HG03460 (cell line): ENCODE measurements around the gene KRT7.

Experiments used
- ATAC-seq: cut with Tn5 transposase; IDR thresholded peaks from one replicate; pipeline ENCODE4 v1.9.1; 2021; ENCODE audit not compliant: unreplicated experiment

The KRT7 gene

GRCh38 chr12:52199294-52199919, 33.6 kb upstream of the KRT7 start:
- no peak for ATAC-seq

- ATAC-seq = no peak
These were observed 32.8 kb upstream of the KRT7 start for GRCh38 chr12:52200086-52200780.

GRCh38 chr12:52200781-52201450, 32.1 kb upstream of the KRT7 start:
- no peak for ATAC-seq

GRCh38 chr12:52201451-52201839, 31.6 kb upstream of the KRT7 start:
- no peak for ATAC-seq

GRCh38 chr12:52202361-52203078, 30.5 kb upstream of the KRT7 start:
- no peak for ATAC-seq

GRCh38 chr12:52203079-52203921, 29.7 kb upstream of the KRT7 start:
- ATAC-seq = no peak

- ATAC-seq = no peak
These were observed 28.7 kb upstream of the KRT7 start for GRCh38 chr12:52204095-52204930.

GRCh38 chr12:52204931-52205505, 28.0 kb upstream of the KRT7 start:
- no peak for ATAC-seq

- no peak for ATAC-seq
These were observed 27.3 kb upstream of the KRT7 start for GRCh38 chr12:52205612-52206303.

GRCh38 chr12:52206304-52207040, 26.6 kb upstream of the KRT7 start:
- ATAC-seq = no peak

GRCh38 chr12:52207106-52207505, 25.9 kb upstream of the KRT7 start:
- no peak for ATAC-seq

- no peak for ATAC-seq
These were observed 25.1 kb upstream of the KRT7 start for GRCh38 chr12:52207895-52208294.

- ATAC-seq = no peak
These were observed 24.4 kb upstream of the KRT7 start for GRCh38 chr12:52208424-52209165.

GRCh38 chr12:52209321-52209720, 23.7 kb upstream of the KRT7 start:
- ATAC-seq = no peak

- ATAC-seq = no peak
These were observed 22.7 kb upstream of the KRT7 start for GRCh38 chr12:52210186-52210924.

GRCh38 chr12:52210925-52211650, 22.0 kb upstream of the KRT7 start:
- ATAC-seq = no peak
